Activated naive CD8-positive, alpha-beta T cell (primary cell): ENCODE results near the gene DOCK8.
"Not testable (repeated sequence)": the region's sequence is repeated elsewhere in the genome, so short reads cannot be mapped to it uniquely, and the experiment has no call there.

Experiments used
- H3K27ac Mint-ChIP-seq: one replicate; pipeline ENCODE4 v1.8.0; 2021; ENCODE audit warnings: mixed read lengths
- H3K27me3 Mint-ChIP-seq: one replicate; pipeline ENCODE4 v1.8.0; 2021; ENCODE audit warnings: mixed read lengths
- H3K36me3 Mint-ChIP-seq: one replicate; pipeline ENCODE4 v1.8.0; 2021; ENCODE audit warnings: mixed read lengths
- H3K4me1 Mint-ChIP-seq: one replicate; pipeline ENCODE4 v1.8.0; 2021; ENCODE audit warnings: low read depth, mixed read lengths
- H3K4me3 Mint-ChIP-seq: one replicate; pipeline ENCODE4 v1.8.0; 2021; ENCODE audit warnings: mild to moderate bottlenecking, mixed read lengths
- H3K9me3 Mint-ChIP-seq: one replicate; pipeline ENCODE4 v1.8.0; 2021; ENCODE audit warnings: low read depth, mixed read lengths

DOCK8 gene

GRCh38 chr9:214648-215493 lies at the start of gene DOCK8:
TSS of gene DOCK8 (plus strand) at chr9:214865. CDS start at chr9:214977, 112 bp downstream.
- Mint-ChIP-seq H3K9me3 (no peaks in the 10 kb centered on the region), H3K27me3 (peaks cover 5% of the 10 kb centered on the region), H3K36me3 (no peaks in the 10 kb centered on the region), H3K27ac (peak within 1 kb of the TSS; percentile 10), H3K4me3 (peak within 1 kb of the TSS; percentile 83), H3K4me1 (peaks cover 3% of the 10 kb centered on the region)

- H3K4me1 Mint-ChIP-seq, H3K4me3 Mint-ChIP-seq, H3K9me3 Mint-ChIP-seq, H3K36me3 Mint-ChIP-seq, H3K27me3 Mint-ChIP-seq, H3K27ac Mint-ChIP-seq: not testable (repeated sequence)
Observed at GRCh38 chr9:169757-170156, 44.9 kb upstream of the DOCK8 start.

DNA sequence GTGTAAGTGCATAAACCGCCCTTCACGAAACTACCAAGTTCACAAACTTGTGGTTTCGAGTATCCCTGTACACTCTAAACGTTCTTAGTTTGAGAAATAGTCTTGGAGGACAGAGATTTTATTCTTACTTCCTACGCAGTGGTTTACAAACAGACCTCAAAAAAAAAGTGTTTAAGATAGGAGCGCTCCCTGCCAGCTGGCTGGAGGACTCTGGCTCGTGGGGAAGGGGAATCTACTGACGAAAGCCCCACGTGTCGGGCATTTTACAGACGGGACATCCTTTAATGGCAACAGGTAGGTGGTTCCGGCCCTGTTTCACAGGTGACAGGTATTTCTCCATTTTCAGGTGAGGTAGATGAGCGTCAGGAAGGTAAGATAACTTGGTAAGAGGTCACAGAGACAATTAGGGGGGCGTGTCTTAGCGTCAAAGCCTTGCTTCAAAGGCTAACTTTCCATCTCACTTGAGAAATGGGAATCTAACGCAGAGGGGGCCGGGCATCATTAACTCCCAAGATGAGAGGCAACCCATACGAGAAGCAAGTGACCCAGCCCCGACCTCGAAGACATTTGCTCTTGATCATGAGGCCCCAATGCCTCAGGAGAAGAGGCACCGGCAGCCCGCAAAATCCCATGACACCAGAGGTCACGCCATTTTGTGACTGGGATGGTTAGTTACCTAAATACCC lies 36.4 kb upstream of the DOCK8 start:
- not testable (repeated sequence) for H3K27me3 Mint-ChIP-seq, H3K9me3 Mint-ChIP-seq, H3K36me3 Mint-ChIP-seq, H3K4me1 Mint-ChIP-seq
- H3K27ac Mint-ChIP-seq = peak overlapping the region; percentile 89
- H3K4me3 Mint-ChIP-seq = peak overlapping the region; percentile 90

- H3K27ac Mint-ChIP-seq = peak within 1 kb of the TSS; percentile 89
- not testable (repeated sequence) for H3K9me3 Mint-ChIP-seq, H3K27me3 Mint-ChIP-seq, H3K36me3 Mint-ChIP-seq, H3K4me1 Mint-ChIP-seq
- peak within 1 kb of the TSS; percentile 90 for H3K4me3 Mint-ChIP-seq
Observed at GRCh38 chr9:178970-179383, 35.7 kb upstream of the DOCK8 start, which contains the start of gene ZNG1A. TSS of gene ZNG1A (minus strand) at chr9:179056. CDS start at chr9:178969, 87 bp downstream.

DNA sequence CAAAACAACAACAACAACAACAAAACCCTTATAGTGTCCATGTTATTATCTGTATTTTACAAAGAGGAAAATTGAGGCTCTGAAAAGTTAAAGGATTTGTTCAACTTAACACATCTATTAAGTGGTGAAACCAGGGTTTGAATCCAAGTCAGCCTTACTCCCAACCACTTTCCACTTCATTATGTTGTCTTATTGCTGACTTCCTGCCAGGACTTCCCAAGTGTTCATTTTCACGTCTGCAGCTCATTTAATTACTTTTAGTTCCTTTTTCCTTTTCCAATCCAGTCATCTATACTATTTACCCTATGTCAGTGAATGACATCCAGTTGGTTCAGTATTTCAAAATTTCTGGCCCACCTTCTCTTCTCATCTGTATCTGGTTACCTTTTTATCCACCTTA lies 15.1 kb upstream of the DOCK8 start:
- H3K9me3 Mint-ChIP-seq, H3K4me1 Mint-ChIP-seq, H3K4me3 Mint-ChIP-seq, H3K27me3 Mint-ChIP-seq, H3K27ac Mint-ChIP-seq, H3K36me3 Mint-ChIP-seq: not testable (repeated sequence)

- H3K9me3 Mint-ChIP-seq = no peaks in the 10 kb centered on the region
- no peaks in the 10 kb centered on the region for H3K27me3 Mint-ChIP-seq
- H3K36me3 Mint-ChIP-seq = no peaks in the 10 kb centered on the region
- H3K27ac Mint-ChIP-seq = no peak overlapping the region
- H3K4me1 Mint-ChIP-seq = no peaks in the 10 kb centered on the region
- no peak overlapping the region for H3K4me3 Mint-ChIP-seq
Observed at GRCh38 chr9:206481-206880, 8.2 kb upstream of the DOCK8 start.

DNA sequence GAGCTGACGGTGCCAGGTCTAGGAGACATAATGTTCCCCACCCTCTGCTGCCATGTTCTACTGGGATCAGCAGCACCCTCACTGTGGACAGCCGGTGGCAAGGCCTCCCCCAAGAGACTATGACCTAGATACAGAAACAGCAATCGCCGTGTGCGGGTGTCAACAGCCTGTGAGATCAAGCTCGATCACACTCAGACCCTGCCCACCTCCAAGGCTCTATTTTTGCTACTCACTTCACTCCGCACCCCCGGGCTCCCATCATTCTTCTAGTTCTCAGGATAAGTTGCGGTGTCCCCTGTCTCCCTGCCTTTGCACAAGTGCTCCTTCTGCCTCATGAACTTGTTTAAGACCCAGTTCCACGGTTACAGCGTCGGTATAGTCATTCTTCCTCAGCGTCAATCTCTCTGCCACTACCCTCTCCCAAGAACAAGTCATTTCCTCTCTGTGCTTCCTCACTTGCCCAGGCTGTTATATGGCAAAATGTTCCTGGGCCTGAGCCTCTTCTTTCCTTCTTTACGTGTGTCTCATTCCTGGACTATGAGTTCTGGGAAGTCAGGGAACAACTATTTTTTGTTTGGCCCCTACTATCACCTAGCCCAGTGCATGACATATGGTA lies 5.4 kb upstream of the DOCK8 start:
- H3K36me3 Mint-ChIP-seq = no peaks in the 10 kb centered on the region
- no peaks in the 10 kb centered on the region for H3K9me3 Mint-ChIP-seq
- H3K27me3 Mint-ChIP-seq = no peaks in the 10 kb centered on the region
- H3K4me1 Mint-ChIP-seq = no peaks in the 10 kb centered on the region
- H3K27ac Mint-ChIP-seq = no peak overlapping the region
- H3K4me3 Mint-ChIP-seq = no peak overlapping the region

DNA sequence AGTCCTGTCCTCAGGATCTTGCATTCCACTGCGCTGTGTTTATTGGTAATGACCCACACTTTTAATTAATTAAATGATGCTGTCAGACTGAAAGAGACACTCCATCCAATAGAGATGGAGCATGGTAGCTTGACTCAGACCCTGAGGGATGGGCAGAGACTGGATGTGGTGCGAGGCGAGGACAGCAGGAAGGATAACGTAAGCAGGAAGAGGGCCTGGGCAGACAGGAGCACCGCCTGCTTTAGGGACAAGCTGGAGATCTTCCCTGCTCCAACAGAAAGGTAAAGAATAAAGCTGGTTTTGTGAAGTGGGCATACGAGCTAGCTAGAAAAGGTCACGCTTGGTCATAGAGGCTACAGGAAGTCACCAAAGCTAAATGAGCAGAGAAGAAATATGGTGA lies 3.6 kb upstream of the DOCK8 start:
- no peak overlapping the region for H3K27ac Mint-ChIP-seq

GRCh38 chr9:211557-211956 lies 3.1 kb upstream of the DOCK8 start:
- H3K27me3 Mint-ChIP-seq = peaks cover 2% of the 10 kb centered on the region
- H3K36me3 Mint-ChIP-seq = no peaks in the 10 kb centered on the region
- no peak overlapping the region for H3K4me3 Mint-ChIP-seq
- peaks cover 3% of the 10 kb centered on the region for H3K4me1 Mint-ChIP-seq
- no peak overlapping the region for H3K27ac Mint-ChIP-seq
- H3K9me3 Mint-ChIP-seq = no peaks in the 10 kb centered on the region

More for the DNA sequence above, 3.6 kb upstream of the DOCK8 start:
- Mint-ChIP-seq H3K9me3 (no peaks in the 10 kb centered on the region), H3K4me3 (no peak overlapping the region), H3K4me1 (peaks cover 3% of the 10 kb centered on the region), H3K36me3 (no peaks in the 10 kb centered on the region), H3K27me3 (no peaks in the 10 kb centered on the region)

- Mint-ChIP-seq H3K4me1 (peaks cover 3% of the 10 kb centered on the region), H3K27ac (no peak overlapping the region), H3K27me3 (peaks cover 5% of the 10 kb centered on the region), H3K4me3 (no peak overlapping the region), H3K36me3 (no peaks in the 10 kb centered on the region), H3K9me3 (no peaks in the 10 kb centered on the region)
Observed at GRCh38 chr9:212297-212696, 2.4 kb upstream of the DOCK8 start.

- H3K36me3 Mint-ChIP-seq, H3K27ac Mint-ChIP-seq, H3K9me3 Mint-ChIP-seq, H3K27me3 Mint-ChIP-seq, H3K4me1 Mint-ChIP-seq: not testable (repeated sequence)
- peak overlapping the region; percentile 69 for H3K4me3 Mint-ChIP-seq
Observed at GRCh38 chr9:213901-214300, 764 bp upstream of the DOCK8 start.

DNA sequence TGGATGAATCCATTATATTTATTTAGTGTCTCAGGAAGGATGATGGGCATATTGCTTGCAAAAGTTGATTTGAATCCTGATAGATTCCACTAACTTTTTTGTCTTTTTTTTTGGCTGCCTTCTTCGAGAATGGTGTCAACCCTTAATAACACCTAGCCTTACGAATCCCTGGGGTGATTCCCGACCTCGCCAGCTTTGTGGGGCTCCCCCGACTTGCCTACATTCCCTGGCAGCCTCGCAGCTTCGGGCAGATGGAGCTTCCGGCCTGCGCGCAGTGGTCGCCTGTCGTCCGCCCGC lies 366 bp upstream of the DOCK8 start:
- no peak overlapping the region for H3K27ac Mint-ChIP-seq
- H3K27me3 Mint-ChIP-seq = peaks cover 5% of the 10 kb centered on the region
- H3K36me3 Mint-ChIP-seq = no peaks in the 10 kb centered on the region
- peaks cover 3% of the 10 kb centered on the region for H3K4me1 Mint-ChIP-seq
- H3K9me3 Mint-ChIP-seq = no peaks in the 10 kb centered on the region
- H3K4me3 Mint-ChIP-seq = peak overlapping the region; percentile 69

DNA sequence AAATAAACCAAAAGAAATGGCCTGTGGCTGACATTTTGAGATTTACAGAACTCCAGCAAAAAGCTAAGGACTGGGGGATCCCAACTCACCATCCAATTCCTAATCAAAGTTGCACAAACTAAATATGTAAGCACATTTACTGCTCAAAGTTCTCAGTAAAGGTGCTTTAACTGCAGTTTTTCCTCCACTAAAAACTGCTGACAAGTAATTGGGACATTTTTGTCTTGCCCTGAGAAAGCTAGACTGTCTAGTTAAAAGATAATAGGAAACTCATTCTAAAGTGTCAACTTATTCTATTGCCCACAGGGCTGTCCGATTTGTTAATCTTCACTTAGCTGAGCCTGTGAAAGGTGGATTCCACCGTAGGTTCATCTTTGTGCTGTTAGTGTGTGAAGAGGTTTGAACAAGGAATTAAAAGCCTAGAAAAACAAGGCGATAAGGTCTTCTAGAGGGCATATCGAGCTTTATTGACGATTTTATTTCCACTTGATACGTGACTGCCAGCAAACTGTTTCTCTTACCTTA lies 1.0 kb downstream of the DOCK8 start:
- H3K27me3 Mint-ChIP-seq = peaks cover 5% of the 10 kb centered on the region
- H3K9me3 Mint-ChIP-seq = no peaks in the 10 kb centered on the region
- H3K4me1 Mint-ChIP-seq = peaks cover 3% of the 10 kb centered on the region
- peak overlapping the region; percentile 83 for H3K4me3 Mint-ChIP-seq
- no peaks in the 10 kb centered on the region for H3K36me3 Mint-ChIP-seq
- H3K27ac Mint-ChIP-seq = peak overlapping the region; percentile 10

DNA sequence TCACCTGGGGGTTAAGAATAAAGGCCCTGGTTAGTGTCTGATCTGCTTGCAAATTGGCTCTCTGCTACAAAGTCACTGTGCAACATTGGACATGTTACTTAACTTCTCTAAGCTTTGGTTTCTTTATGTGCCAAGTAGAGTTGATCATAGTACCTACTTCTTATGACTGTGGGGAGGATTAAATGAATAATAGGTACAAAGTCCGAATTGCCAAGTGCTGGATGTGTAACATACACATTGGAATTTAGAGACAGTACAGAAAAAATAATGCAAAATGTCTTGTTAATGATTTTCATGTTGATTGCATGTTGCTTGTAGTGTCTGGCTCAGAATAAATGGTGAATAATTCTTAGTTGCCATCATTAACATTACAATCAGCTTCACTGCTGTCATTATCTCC lies 2.2 kb downstream of the DOCK8 start:
- H3K36me3 Mint-ChIP-seq = no peaks in the 10 kb centered on the region
- H3K4me1 Mint-ChIP-seq = peaks cover 3% of the 10 kb centered on the region
- H3K27ac Mint-ChIP-seq = no peak overlapping the region
- peaks cover 5% of the 10 kb centered on the region for H3K27me3 Mint-ChIP-seq
- H3K9me3 Mint-ChIP-seq = no peaks in the 10 kb centered on the region
- no peak overlapping the region for H3K4me3 Mint-ChIP-seq

- no peaks in the 10 kb centered on the region for H3K9me3 Mint-ChIP-seq
- no peaks in the 10 kb centered on the region for H3K36me3 Mint-ChIP-seq
- peaks cover 5% of the 10 kb centered on the region for H3K27me3 Mint-ChIP-seq
- peaks cover 5% of the 10 kb centered on the region for H3K4me1 Mint-ChIP-seq
- no peak overlapping the region for H3K4me3 Mint-ChIP-seq
- no peak overlapping the region for H3K27ac Mint-ChIP-seq
Observed at GRCh38 chr9:217950-218349, 3.3 kb downstream of the DOCK8 start.
